Measurements from ENCODE around the gene ING4. TPM values are rescaled to one million over a fixed set of nuclear protein-coding genes. Genes with fewer than 3 reads are reported as not detected.

ING4 gene
- total and polyA plus RNA-seq, 2 donors (not counting 3 experiments of a cell fraction or from before 2014, with no cell fraction given) = 34.7 to 52.0 TPM

DNA sequence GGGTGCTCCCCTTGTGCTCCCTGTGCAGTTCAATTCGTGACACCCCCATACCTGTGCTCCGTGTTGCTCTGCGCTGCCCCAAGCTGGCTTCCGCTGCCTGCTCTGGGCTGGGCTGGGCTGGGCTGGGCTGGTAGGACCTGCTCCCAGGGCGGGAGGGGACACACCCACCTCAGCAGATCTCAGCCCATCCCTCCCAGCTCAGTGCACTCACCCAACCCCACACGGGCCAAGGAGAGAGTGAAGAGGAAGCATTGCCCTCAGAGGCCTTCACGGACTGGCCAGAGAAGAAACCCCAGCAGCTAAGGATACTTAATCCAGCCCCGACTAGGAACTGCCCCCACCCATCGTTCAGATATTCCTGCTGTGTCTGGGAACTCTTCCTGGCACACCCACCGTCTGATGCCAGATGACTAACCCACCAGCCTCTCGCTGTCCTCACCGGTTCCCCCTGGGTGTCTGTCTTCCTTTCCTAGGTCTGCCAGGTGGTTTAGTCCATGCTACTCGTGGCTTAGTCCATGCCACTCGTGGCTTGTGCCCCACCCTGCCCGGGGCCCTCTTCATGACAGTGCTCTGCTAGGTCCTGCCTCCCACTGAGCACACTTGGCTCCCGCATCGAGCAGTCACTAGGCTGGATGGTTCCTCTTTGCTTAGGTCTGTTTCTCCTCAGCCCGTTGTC is 26.9 kb downstream of the ING4 start, which contains the start of gene LPAR5:
Gene LPAR5, minus strand, starts transcription at position 104 of the 676 bp plus-strand sequence. CDS start 14,711 bp downstream, outside the sequence.
- POLR2A ChIA-PET = interaction anchor here (0.6 kb wide), 1 partner anchor 13 kb away, joined by 3 read pairs; no protein-coding TSS in a partner anchor
- no peak for DNase-seq (ENCODE audit: low read depth, low spot score)
- peak within 1 kb of the TSS; percentile 62 for H2AFZ ChIP-seq (ENCODE audit: low read depth, low read length)
- peaks cover 0 to under 1% of the 10 kb centered on the region in 2 experiments for H3K27me3 ChIP-seq (ENCODE audit: control insufficient read depth in 2 of 2, insufficient read depth in 2 of 2, low read length in 2 of 2)
- no peaks in the 10 kb centered on the region for H3K9me1 ChIP-seq (replicated peaks; ENCODE audit: control insufficient read depth, extremely low read depth, insufficient read depth, low read length)
- BruUV-seq (replicated peaks) = no TSS peak
- no peaks in the 10 kb centered on the region for H3K9me3 ChIP-seq (replicated peaks; ENCODE audit: control insufficient read depth, insufficient read depth, low read length)
- H3K9ac ChIP-seq (replicated peaks; ENCODE audit: extremely low read depth, insufficient read depth, low read length) = no peak within 1 kb of the TSS
- CTCF ChIA-PET = interaction anchor here (1.0 to 1.5 kb wide), 3 partner anchors 9 to 15 kb away, joined by 4 to 6 read pairs (median 4); no protein-coding TSS in a partner anchor
- no peaks in the 10 kb centered on the region for H4K20me1 ChIP-seq (replicated peaks; ENCODE audit: control insufficient read depth, extremely low read depth, insufficient read depth, low read length)
- no peaks in the 10 kb centered on the region for H3K36me3 ChIP-seq (ENCODE audit: control insufficient read depth in 2 of 2, extremely low read depth in 1 of 2, insufficient read depth in 2 of 2, low read length in 2 of 2)
- H3K4me1 ChIP-seq (ENCODE audit: control insufficient read depth, extremely low read depth, insufficient read depth, low read length) = peaks cover 13% of the 10 kb centered on the region
- H3K4me2 ChIP-seq (ENCODE audit: insufficient read depth, low read length) = no peak within 1 kb of the TSS
- intact Hi-C loops (cut with micrococcal nuclease) = no loop called here
- H3K79me2 ChIP-seq (ENCODE audit: control insufficient read depth, insufficient read depth, low read length) = no peaks in the 10 kb centered on the region
- H3K4me3 ChIP-seq (replicated peaks in 1 of 3; ENCODE audit: insufficient read depth in 1 of 3, low read depth in 1 of 3, low read length in 3 of 3) = no peak within 1 kb of the TSS
- TF ChIP-seq EZH2 (IDR thresholded peaks at IDR 0.05; ENCODE audit: borderline replicate concordance, low read depth, low read length, severe bottlenecking) (no peak), MYC (IDR thresholded peaks at IDR 0.05; ENCODE audit: low read depth, low read length) (no peak), FOS (IDR thresholded peaks at IDR 0.05; ENCODE audit: borderline replicate concordance, insufficient read depth, low read length) (no peak), JUN (IDR thresholded peaks at IDR 0.05; ENCODE audit: borderline replicate concordance, insufficient read depth, insufficient read length, low read depth) (no peak), GATA2 (IDR thresholded peaks at IDR 0.05; ENCODE audit: insufficient read depth, insufficient read length, low read depth, low read length) (no peak), POLR2AphosphoS5 (IDR thresholded peaks at IDR 0.05; ENCODE audit: insufficient read depth, low read depth, low read length) (no peak), POLR2A (IDR thresholded peaks at IDR 0.05; ENCODE audit: low read depth, low read length) (no peak)
- TF ChIP-seq, protein P1, sequence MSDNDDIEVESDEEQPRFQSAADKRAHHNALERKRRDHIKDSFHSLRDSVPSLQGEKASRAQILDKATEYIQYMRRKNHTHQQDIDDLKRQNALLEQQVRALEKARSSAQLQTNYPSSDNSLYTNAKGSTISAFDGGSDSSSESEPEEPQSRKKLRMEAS (IDR thresholded peaks at IDR 0.05; ENCODE audit: insufficient read depth, insufficient read length) = no peak
- TF ChIP-seq, protein P2, sequence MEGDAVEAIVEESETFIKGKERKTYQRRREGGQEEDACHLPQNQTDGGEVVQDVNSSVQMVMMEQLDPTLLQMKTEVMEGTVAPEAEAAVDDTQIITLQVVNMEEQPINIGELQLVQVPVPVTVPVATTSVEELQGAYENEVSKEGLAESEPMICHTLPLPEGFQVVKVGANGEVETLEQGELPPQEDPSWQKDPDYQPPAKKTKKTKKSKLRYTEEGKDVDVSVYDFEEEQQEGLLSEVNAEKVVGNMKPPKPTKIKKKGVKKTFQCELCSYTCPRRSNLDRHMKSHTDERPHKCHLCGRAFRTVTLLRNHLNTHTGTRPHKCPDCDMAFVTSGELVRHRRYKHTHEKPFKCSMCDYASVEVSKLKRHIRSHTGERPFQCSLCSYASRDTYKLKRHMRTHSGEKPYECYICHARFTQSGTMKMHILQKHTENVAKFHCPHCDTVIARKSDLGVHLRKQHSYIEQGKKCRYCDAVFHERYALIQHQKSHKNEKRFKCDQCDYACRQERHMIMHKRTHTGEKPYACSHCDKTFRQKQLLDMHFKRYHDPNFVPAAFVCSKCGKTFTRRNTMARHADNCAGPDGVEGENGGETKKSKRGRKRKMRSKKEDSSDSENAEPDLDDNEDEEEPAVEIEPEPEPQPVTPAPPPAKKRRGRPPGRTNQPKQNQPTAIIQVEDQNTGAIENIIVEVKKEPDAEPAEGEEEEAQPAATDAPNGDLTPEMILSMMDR (IDR thresholded peaks at IDR 0.05; ENCODE audit: extremely low read depth in 1 of 2, insufficient read depth in 1 of 2, low read depth in 1 of 2, low read length in 2 of 2) = no peak
- FAIRE-seq = peak; percentile 31
- H3K27ac ChIP-seq (ENCODE audit: insufficient read depth, low read depth, low read length) = no peak within 1 kb of the TSS
- dilution Hi-C loops (cut with MboI; ENCODE audit: extremely low pct_ligation_motif_present, low sequenced_read_pairs) = no loop called here
